Activated T-cell treated with anti-CD3 and anti-CD28 coated beads, Interleukin-2, amount 50 U/mL, for 24 hours (primary cell): Measurements from ENCODE around the gene ZNF311.

Source experiments
- DNase-seq: peaks from one replicate; pipeline ENCODE4 v3.0.0-alpha.2; 2020
- H3K27ac Mint-ChIP-seq: 2 replicates; pipeline ENCODE4 v1.8.0; 2020; ENCODE audit warnings: mild to moderate bottlenecking, mixed read lengths
- H3K27me3 Mint-ChIP-seq: 2 replicates; pipeline ENCODE4 v1.8.0; 2020; ENCODE audit warnings: mixed read lengths
- H3K36me3 Mint-ChIP-seq: 2 replicates; pipeline ENCODE4 v1.8.0; 2020; ENCODE audit warnings: low read depth, mixed read lengths
- H3K4me1 Mint-ChIP-seq: 2 replicates; pipeline ENCODE4 v1.8.0; 2020; ENCODE audit warnings: low read depth, mixed read lengths
- H3K4me3 Mint-ChIP-seq: 2 replicates; pipeline ENCODE4 v1.8.0; 2020; ENCODE audit warnings: mild to moderate bottlenecking, moderate library complexity, mixed read lengths
- H3K9me3 Mint-ChIP-seq: 2 replicates; pipeline ENCODE4 v1.8.0; 2020; ENCODE audit warnings: mixed read lengths

The ZNF311 gene

GRCh38 chr6:28996844-28997510 is 8.1 kb downstream of the ZNF311 start:
- DNase-seq, result no peak
- peaks cover 9% of the 10 kb centered on the region for H3K27me3 Mint-ChIP-seq
- H3K9me3 Mint-ChIP-seq, result no peaks in the 10 kb centered on the region
- H3K27ac Mint-ChIP-seq, result no peak overlapping the region
- no peak overlapping the region for H3K4me3 Mint-ChIP-seq
- H3K4me1 Mint-ChIP-seq, result no peaks in the 10 kb centered on the region
- H3K36me3 Mint-ChIP-seq, result no peaks in the 10 kb centered on the region

GRCh38 chr6:28995093-28995650 is 9.9 kb downstream of the ZNF311 start:
- no peaks in the 10 kb centered on the region for H3K36me3 Mint-ChIP-seq
- no peaks in the 10 kb centered on the region for H3K4me1 Mint-ChIP-seq
- no peaks in the 10 kb centered on the region for H3K9me3 Mint-ChIP-seq
- no peak for DNase-seq
- peaks cover 9% of the 10 kb centered on the region for H3K27me3 Mint-ChIP-seq
- no peak overlapping the region for H3K27ac Mint-ChIP-seq
- no peak overlapping the region for H3K4me3 Mint-ChIP-seq

GRCh38 chr6:28988536-28989311 is 16.4 kb downstream of the ZNF311 start:
- peak overlapping the region; percentile 61 for H3K27ac Mint-ChIP-seq
- H3K36me3 Mint-ChIP-seq, result peaks cover 3% of the 10 kb centered on the region
- peak overlapping the region; percentile 81 for H3K4me3 Mint-ChIP-seq
- H3K4me1 Mint-ChIP-seq, result peaks cover 21% of the 10 kb centered on the region
- H3K9me3 Mint-ChIP-seq, result no peaks in the 10 kb centered on the region
- DNase-seq, result peak; percentile 79
- peaks cover 33% of the 10 kb centered on the region for H3K27me3 Mint-ChIP-seq

GRCh38 chr6:28985462-28986164 is 19.5 kb downstream of the ZNF311 start:
- peak overlapping the region; percentile 69 for H3K4me3 Mint-ChIP-seq
- no peaks in the 10 kb centered on the region for H3K9me3 Mint-ChIP-seq
- peaks cover 37% of the 10 kb centered on the region for H3K27me3 Mint-ChIP-seq
- H3K36me3 Mint-ChIP-seq, result peaks cover 11% of the 10 kb centered on the region
- no peak for DNase-seq
- no peak overlapping the region for H3K27ac Mint-ChIP-seq
- peaks cover 47% of the 10 kb centered on the region for H3K4me1 Mint-ChIP-seq

GRCh38 chr6:28983838-28984237 is 21.3 kb downstream of the ZNF311 start:
- no peaks in the 10 kb centered on the region for H3K9me3 Mint-ChIP-seq
- H3K27ac Mint-ChIP-seq, result no peak overlapping the region
- no peak for DNase-seq
- H3K4me3 Mint-ChIP-seq, result no peak overlapping the region
- H3K4me1 Mint-ChIP-seq, result peaks cover 53% of the 10 kb centered on the region
- H3K36me3 Mint-ChIP-seq, result peaks cover 11% of the 10 kb centered on the region
- H3K27me3 Mint-ChIP-seq, result peaks cover 50% of the 10 kb centered on the region

- Mint-ChIP-seq H3K9me3 (no peaks in the 10 kb centered on the region), H3K4me1 (peaks cover 51% of the 10 kb centered on the region), H3K36me3 (peaks cover 8% of the 10 kb centered on the region), H3K4me3 (peak overlapping the region; percentile 86), H3K27ac (peak overlapping the region; percentile 50), H3K27me3 (peaks cover 54% of the 10 kb centered on the region)
- no peak for DNase-seq
These were observed 22.4 kb downstream of the ZNF311 start for GRCh38 chr6:28982476-28983266.

- Mint-ChIP-seq H3K4me1 (peaks cover 59% of the 10 kb centered on the region), H3K36me3 (peaks cover 8% of the 10 kb centered on the region), H3K27me3 (peaks cover 59% of the 10 kb centered on the region), H3K4me3 (peak overlapping the region; percentile 86), H3K27ac (peak overlapping the region; percentile 99), H3K9me3 (no peaks in the 10 kb centered on the region)
- DNase-seq, result peak; percentile 88
These were observed 23.2 kb downstream of the ZNF311 start for GRCh38 chr6:28981833-28982475.

- peaks cover 64% of the 10 kb centered on the region for H3K4me1 Mint-ChIP-seq
- peak; percentile 86 for DNase-seq
- peaks cover 8% of the 10 kb centered on the region for H3K36me3 Mint-ChIP-seq
- peaks cover 58% of the 10 kb centered on the region for H3K27me3 Mint-ChIP-seq
- H3K4me3 Mint-ChIP-seq, result peak overlapping the region; percentile 86
- no peaks in the 10 kb centered on the region for H3K9me3 Mint-ChIP-seq
- peak overlapping the region; percentile 99 for H3K27ac Mint-ChIP-seq
These were observed 23.7 kb downstream of the ZNF311 start for GRCh38 chr6:28981431-28981832.

GRCh38 chr6:28980852-28981430 is 24.2 kb downstream of the ZNF311 start:
- DNase-seq, result peak; percentile 65
- Mint-ChIP-seq H3K36me3 (peaks cover 8% of the 10 kb centered on the region), H3K9me3 (no peaks in the 10 kb centered on the region), H3K4me3 (peak overlapping the region; percentile 86), H3K4me1 (peaks cover 61% of the 10 kb centered on the region), H3K27ac (peak overlapping the region; percentile 99), H3K27me3 (peaks cover 55% of the 10 kb centered on the region)

- DNase-seq, result no peak
- Mint-ChIP-seq H3K27ac (no peak overlapping the region), H3K9me3 (no peaks in the 10 kb centered on the region), H3K27me3 (peaks cover 48% of the 10 kb centered on the region), H3K36me3 (peaks cover 8% of the 10 kb centered on the region), H3K4me3 (peak overlapping the region; percentile 86), H3K4me1 (peaks cover 56% of the 10 kb centered on the region)
These were observed 24.8 kb downstream of the ZNF311 start for GRCh38 chr6:28980137-28980851.

GRCh38 chr6:28979679-28980078 is 25.4 kb downstream of the ZNF311 start:
- peaks cover 42% of the 10 kb centered on the region for H3K27me3 Mint-ChIP-seq
- no peak overlapping the region for H3K27ac Mint-ChIP-seq
- no peak overlapping the region for H3K4me3 Mint-ChIP-seq
- DNase-seq, result no peak
- peaks cover 8% of the 10 kb centered on the region for H3K36me3 Mint-ChIP-seq
- no peaks in the 10 kb centered on the region for H3K9me3 Mint-ChIP-seq
- H3K4me1 Mint-ChIP-seq, result peaks cover 50% of the 10 kb centered on the region

GRCh38 chr6:28978959-28979561 is 26.1 kb downstream of the ZNF311 start:
- Mint-ChIP-seq H3K36me3 (peaks cover 8% of the 10 kb centered on the region), H3K4me1 (peaks cover 50% of the 10 kb centered on the region), H3K27me3 (peaks cover 48% of the 10 kb centered on the region), H3K27ac (no peak overlapping the region), H3K9me3 (no peaks in the 10 kb centered on the region), H3K4me3 (no peak overlapping the region)
- DNase-seq, result no peak
